ENCODE data around the gene DNAH9.

Gene DNAH9, protein sequence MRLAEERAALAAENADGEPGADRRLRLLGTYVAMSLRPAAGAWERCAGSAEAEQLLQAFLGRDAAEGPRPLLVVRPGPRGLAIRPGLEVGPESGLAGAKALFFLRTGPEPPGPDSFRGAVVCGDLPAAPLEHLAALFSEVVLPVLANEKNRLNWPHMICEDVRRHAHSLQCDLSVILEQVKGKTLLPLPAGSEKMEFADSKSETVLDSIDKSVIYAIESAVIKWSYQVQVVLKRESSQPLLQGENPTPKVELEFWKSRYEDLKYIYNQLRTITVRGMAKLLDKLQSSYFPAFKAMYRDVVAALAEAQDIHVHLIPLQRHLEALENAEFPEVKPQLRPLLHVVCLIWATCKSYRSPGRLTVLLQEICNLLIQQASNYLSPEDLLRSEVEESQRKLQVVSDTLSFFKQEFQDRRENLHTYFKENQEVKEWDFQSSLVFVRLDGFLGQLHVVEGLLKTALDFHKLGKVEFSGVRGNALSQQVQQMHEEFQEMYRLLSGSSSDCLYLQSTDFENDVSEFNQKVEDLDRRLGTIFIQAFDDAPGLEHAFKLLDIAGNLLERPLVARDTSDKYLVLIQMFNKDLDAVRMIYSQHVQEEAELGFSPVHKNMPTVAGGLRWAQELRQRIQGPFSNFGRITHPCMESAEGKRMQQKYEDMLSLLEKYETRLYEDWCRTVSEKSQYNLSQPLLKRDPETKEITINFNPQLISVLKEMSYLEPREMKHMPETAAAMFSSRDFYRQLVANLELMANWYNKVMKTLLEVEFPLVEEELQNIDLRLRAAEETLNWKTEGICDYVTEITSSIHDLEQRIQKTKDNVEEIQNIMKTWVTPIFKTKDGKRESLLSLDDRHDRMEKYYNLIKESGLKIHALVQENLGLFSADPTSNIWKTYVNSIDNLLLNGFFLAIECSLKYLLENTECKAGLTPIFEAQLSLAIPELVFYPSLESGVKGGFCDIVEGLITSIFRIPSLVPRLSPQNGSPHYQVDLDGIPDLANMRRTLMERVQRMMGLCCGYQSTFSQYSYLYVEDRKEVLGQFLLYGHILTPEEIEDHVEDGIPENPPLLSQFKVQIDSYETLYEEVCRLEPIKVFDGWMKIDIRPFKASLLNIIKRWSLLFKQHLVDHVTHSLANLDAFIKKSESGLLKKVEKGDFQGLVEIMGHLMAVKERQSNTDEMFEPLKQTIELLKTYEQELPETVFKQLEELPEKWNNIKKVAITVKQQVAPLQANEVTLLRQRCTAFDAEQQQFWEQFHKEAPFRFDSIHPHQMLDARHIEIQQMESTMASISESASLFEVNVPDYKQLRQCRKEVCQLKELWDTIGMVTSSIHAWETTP (N-terminal part only)

DNA sequence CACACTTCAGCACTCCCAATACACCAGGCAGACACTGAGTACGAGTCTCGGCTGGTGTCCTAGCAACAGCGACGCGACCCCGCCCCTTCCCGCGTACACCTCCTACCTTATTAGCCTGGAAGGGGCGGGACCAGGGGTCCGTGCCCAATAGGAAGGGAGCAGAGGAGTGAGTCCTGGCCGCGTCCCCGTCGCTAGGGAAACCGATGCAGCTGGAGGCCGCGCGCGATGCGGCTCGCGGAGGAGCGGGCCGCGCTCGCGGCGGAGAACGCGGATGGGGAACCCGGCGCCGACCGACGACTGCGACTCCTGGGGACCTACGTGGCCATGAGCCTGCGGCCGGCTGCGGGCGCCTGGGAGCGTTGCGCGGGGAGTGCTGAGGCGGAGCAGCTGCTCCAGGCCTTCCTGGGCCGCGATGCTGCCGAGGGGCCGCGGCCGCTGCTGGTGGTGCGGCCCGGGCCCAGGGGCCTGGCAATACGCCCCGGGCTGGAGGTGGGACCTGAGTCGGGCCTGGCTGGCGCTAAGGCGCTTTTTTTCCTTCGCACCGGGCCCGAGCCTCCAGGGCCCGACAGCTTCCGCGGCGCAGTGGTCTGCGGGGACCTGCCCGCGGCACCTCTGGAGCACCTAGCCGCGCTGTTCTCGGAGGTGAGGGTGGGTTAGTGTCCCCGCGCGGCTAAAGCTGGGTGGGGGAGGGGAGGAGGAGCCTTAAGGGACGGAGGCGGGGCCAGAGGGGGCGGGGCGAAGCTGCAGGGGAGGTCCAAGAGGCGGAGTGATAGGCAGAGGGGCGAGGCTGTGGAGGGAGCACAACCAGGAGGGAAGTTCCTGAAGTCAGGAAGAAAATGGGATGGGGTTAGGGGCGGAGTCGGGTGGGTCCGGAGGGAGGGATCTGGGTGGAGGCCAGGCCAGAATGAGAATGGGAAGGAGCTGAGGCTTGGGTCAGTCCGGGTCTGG, at the start of gene DNAH9:
DNAH9 (plus strand) TSS at position 197 of the 948 bp plus-strand sequence; CDS start at position 226, 29 bp downstream.
- DNase-seq: no peak

- no peak for DNase-seq
Observed at GRCh38 chr17:11550431-11550830, 47.8 kb upstream of the DNAH9 start.

- DNase-seq: no peak
Observed at GRCh38 chr17:11551442-11551841, 46.8 kb upstream of the DNAH9 start.

DNA sequence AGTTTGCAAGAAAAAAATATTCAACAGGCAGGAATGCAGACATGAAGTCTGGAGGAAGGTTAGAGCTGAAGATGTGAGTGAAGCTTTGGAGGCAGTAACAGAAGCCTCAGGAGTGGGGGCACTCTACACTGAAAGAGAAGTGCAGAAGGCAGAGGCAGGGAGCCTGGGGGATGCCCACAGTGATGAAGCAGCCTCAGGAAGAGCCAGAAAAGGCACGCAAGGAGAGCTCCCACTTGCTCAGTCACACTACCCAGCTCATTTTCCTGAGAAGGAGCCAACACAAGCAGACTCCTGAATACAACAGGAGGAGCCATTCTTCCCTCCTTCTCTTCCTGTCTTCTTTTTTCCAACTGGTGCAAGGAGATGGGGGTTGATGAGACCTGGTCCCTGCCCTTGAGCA, 45.1 kb upstream of the DNAH9 start:
- no peak for DNase-seq

DNA sequence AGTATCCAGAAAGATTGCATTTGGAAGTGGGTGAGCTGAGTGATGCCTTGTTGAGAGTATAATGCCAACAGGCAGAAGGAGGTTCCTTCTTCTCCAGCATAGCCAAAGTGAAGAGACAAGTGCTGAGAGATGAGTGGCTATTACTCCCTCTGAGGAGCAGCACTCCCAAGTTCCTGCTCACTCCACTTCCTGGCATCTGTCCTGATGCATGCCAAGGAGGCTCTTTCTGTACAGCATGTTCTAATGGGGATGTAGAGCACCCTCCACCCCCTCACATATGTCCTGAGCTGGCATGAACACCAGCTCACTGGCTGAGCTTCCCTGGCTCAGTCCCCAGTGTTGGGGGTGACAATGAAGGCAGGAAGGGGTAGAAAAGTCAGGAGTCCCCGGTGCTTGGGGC, 44.2 kb upstream of the DNAH9 start:
- no peak for DNase-seq

DNA sequence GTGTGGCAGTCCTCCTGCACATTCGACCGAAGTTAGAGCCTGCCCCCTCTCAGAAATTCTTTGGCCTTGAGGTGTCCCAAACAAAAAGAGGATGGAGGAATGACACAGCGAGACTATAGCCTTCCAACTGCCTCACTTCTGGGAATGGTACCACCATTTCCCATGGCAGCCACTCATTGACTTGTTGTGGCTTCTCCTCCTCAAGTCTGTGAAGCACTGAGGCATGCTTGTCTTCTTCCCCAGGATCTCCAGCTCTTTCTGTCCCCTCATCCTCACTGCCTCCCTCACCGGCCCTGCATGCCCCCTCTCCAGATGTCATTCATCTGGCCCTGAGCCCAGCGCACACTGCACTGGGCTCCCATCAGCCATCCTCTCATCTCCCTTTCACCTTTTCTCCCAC, 43.7 kb upstream of the DNAH9 start:
- no peak for DNase-seq

DNA sequence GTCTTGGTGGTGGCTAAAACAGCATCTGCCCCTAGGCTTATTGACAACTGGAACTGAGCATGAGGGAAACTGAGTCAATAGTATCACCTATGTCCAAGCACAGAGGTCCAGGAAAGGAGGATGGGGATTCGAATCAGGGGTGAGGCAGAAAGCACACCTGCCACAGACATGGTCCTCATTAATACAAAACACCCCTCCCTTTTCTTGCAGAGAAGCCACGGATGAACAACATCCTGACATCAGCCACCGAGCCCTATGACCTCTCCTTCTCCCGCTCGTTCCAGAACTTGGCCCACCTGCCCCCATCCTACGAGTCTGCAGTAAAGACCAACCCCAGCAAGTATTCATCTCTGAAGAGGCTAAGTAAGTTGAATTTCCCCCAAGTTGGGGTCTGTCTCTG, 42.7 kb upstream of the DNAH9 start:
- no peak for DNase-seq

DNA sequence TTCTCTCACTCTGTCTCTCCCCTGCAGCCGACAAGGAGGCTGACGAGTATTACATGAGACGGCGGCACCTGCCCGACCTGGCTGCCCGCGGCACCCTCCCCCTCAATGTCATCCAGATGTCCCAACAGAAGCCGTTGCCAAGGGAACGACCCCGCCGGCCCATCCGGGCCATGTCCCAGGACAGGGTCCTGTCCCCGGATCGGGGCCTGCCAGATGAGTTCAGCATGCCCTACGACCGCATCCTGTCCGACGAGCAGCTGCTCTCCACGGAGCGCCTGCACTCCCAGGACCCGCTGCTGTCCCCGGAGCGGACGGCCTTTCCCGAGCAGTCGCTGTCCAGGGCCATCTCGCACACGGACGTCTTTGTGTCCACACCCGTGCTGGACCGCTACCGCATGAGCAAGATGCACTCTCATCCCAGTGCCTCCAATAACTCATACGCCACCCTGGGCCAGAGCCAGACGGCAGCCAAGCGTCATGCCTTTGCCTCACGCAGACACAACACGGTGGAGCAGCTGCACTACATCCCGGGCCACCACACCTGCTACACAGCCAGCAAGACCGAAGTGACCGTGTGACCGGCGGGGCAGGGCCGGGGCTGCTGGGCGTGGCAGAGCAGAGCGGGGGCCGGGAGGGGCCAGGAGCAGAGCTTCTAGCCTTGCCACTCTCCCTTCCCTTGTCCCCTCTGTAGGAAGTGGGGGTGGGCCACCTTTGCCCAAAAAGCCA, 40.4 kb upstream of the DNAH9 start:
- no peak for DNase-seq

GRCh38 chr17:11558681-11559234, 39.5 kb upstream of the DNAH9 start:
- DNase-seq: no peak

- no peak for DNase-seq
Observed at GRCh38 chr17:11559601-11560000, 38.7 kb upstream of the DNAH9 start.

DNA sequence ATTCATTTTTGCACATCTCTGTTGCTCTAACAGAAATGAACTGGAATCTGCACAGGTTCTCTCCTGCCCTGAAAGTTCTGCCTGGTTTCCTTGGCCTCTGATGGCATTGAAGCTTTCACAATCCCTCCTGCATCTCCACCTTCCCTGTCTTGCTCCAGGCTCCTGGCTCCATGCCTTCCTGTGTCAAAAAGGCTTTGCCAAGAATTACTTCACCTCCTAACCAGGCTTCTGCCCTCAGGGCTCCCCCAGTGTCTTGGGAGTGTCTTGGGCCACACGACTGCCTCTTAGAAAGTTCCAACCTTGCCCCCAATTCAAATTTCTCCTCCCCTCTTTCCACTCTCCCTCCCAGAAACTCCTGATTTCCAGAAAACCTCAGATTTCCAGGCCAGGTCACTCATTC, 37.0 kb upstream of the DNAH9 start:
- DNase-seq: no peak

GRCh38 chr17:11561702-11562101, 36.6 kb upstream of the DNAH9 start:
- DNase-seq: no peak

GRCh38 chr17:11564589-11565380, 33.5 kb upstream of the DNAH9 start:
- DNase-seq: no peak

DNA sequence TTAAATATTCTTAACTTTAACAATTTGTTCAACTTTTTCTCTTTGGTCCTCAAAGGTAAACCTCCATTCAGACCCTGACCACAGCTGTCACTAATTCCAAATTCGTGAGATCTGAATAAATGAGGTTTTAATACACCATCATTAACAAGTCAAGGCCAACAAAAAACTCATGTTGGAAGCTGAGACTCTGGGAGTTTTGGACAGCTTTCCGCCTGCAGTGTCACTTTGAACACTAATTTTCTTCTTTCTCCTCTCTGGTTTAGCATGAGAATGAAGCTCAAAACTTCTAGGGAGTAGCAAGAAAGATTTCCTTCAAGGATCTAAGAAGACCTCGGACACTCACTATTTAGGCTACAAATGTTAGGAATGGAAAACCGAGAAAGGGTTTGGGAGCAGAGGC, 32.7 kb upstream of the DNAH9 start:
- DNase-seq: no peak

DNA sequence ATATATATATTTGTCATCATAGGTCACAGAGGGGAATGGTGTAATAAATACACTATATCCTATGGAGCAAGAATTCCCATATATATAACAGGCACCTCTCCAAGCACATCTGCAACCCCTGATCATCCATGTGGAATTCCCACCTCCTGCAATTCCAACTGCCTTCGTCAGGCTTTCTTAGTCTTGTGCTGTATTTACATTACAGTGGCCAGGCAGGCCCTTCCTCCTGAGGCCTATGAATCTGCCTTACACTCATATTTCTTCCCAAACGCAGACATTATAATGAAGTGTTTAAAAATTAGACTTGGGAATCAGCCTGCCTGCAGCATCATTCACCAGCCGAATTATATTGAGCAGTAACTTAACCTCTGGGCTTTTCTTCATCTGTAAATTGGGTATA, 19.3 kb upstream of the DNAH9 start:
- DNase-seq: no peak

- no peak for DNase-seq
Observed at GRCh38 chr17:11580677-11581076, 17.6 kb upstream of the DNAH9 start.

DNA sequence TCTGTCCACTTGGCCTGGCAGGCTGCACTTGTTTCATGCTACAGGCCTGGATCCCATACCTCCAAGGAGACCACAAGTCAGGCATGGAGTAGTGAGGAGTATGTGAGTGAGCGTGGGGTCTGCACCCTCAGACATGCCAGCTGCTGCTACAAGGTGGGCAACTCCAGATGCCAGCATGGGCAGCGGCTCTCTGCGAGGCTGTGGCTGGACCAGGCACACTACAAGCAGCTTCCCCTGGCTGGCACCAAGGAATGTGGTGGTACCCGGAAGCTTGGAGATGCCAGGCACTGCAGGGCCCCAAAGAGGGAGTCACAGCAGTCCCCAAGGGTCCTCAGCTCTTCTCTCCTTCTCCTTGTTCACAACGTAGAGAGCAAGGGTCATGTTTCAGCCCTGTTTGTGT, 16.1 kb upstream of the DNAH9 start:
- DNase-seq: no peak

DNA sequence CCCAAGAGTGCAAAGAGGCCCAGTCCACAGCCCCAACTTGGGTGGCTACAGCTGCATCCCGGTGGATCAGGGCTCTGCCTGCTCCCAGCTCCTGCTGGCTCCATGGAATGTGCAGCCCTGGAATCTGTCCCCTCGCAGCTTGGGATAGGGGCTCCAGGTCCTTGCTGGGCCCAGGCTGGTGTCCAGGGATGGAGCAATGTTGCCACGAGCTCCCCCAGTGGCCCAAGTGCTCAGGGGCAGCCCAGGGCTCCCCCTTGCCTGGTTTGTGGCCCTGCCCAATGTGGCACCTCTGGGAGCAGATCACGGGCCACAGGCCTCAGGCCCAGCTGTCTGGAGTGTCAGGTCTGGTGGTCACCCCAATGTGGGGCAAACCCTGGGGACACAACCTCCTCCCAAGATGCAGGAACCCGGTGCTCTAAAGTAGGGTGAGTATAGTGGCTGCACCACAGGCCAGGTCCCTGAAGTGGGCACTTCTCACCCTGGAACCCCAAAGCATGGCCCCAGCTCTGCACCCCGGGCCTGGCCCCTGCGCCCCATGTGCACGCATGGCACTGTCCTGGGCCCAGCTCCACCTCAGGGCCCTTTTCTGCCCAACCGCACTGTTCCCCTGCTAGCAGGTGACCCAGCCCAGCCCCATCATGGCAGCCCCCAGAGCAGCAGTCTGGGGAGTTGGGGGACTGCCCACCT, 14.8 kb upstream of the DNAH9 start:
- no peak for DNase-seq

GRCh38 chr17:11589716-11590115, 8.6 kb upstream of the DNAH9 start:
- DNase-seq: no peak
